Measurements from ENCODE around the gene CTTN. TPM values are rescaled to one million over a fixed set of nuclear protein-coding genes. Genes with fewer than 3 reads are reported as not detected.

The CTTN gene
- total RNA-seq, 4 donors from 2014 or later = 253 to 417 (median 342) TPM

DNA sequence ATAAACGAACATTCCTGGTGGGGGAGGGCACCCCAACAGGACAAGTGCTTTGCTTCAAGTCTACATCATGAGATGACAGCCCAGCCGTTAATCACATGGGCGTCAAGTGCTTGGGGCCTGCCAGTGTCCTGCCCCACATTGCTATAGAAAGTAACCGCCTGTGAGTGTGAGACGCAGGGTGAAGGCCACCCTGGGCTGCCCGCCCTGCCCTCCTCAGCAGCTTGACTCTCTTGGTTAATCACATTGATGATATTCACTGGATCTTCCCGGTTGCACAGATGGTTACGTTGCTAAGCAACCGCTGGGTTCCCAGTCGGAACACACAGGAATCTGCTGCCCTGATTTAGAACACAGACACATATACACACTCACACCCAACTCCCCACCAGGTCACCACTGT is 79.3 kb downstream of the CTTN start:
- no peak overlapping the region for H3K4me3 ChIP-seq
- no peak for DNase-seq (ENCODE audit: low spot score in 2 of 2)
- peaks cover 0 to 4% (median 2%) of the 10 kb centered on the region in 4 donors for H3K4me1 ChIP-seq
- no peaks in the 10 kb centered on the region for H3K9me3 ChIP-seq
- TF ChIP-seq, protein P1, sequence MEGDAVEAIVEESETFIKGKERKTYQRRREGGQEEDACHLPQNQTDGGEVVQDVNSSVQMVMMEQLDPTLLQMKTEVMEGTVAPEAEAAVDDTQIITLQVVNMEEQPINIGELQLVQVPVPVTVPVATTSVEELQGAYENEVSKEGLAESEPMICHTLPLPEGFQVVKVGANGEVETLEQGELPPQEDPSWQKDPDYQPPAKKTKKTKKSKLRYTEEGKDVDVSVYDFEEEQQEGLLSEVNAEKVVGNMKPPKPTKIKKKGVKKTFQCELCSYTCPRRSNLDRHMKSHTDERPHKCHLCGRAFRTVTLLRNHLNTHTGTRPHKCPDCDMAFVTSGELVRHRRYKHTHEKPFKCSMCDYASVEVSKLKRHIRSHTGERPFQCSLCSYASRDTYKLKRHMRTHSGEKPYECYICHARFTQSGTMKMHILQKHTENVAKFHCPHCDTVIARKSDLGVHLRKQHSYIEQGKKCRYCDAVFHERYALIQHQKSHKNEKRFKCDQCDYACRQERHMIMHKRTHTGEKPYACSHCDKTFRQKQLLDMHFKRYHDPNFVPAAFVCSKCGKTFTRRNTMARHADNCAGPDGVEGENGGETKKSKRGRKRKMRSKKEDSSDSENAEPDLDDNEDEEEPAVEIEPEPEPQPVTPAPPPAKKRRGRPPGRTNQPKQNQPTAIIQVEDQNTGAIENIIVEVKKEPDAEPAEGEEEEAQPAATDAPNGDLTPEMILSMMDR (IDR thresholded peaks at IDR 0.05) = no peak
- TF ChIP-seq EP300 (IDR thresholded peaks at IDR 0.05) (no peak), POLR2A (IDR thresholded peaks at IDR 0.05) (no peak)
- WGBS, 2 donors = 67 to 74% methylated on average over 9 to 10 of the region's 10 CpGs
- H3K36me3 ChIP-seq = no peaks in the 10 kb centered on the region
- no peaks in the 10 kb centered on the region for H3K27me3 ChIP-seq
- H3K27ac ChIP-seq = no peak overlapping the region

DNA sequence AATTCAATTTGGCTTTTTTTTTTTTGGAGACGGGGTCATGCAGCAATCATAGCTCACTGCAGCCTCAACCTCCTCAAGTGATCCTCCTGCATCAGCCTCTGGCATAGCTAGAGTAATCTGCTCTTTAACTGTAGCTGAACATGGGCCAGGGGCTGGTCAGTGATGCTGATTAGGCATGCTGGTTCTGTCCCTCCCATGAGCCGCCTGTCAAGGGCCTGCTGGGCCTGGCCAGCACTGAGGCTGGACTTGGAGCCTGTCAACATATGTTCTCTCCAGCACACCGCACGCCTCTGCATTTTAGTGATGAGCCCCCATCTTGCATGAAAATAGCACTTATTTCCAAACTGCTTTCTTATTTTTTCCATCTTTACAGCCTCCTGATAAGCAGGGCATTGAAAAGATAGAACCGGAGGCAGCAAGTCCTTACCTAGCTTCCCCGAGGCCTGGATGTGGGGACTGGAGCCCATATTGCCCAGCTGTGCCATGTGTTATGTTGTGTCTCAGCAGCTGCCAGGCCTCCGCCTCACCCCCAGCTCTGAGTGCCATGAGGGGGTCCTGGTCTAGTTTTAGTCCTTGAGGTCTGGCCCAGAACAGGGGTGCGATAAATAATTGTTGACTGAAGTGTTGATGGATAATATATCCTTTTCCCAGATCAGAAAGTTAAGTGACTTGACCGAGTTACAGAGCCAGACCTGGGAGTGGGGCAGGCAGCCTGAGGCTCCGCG is 80.0 kb downstream of the CTTN start:
- no peak for DNase-seq (ENCODE audit: low spot score in 2 of 2)
- 87 to 92% methylated on average over 11 of the region's 11 CpGs for WGBS, 2 donors
- Histone ChIP-seq H3K27me3 (no peaks in the 10 kb centered on the region), H3K4me3 (no peak overlapping the region), H3K36me3 (no peaks in the 10 kb centered on the region), H3K27ac (no peak overlapping the region), H3K4me1 (peaks cover 0 to 7% (median 3%) of the 10 kb centered on the region in 4 donors), H3K9me3 (no peaks in the 10 kb centered on the region)
- TF ChIP-seq, protein P1 (IDR thresholded peaks at IDR 0.05) = no peak
- TF ChIP-seq EP300 (IDR thresholded peaks at IDR 0.05) = no peak

DNA sequence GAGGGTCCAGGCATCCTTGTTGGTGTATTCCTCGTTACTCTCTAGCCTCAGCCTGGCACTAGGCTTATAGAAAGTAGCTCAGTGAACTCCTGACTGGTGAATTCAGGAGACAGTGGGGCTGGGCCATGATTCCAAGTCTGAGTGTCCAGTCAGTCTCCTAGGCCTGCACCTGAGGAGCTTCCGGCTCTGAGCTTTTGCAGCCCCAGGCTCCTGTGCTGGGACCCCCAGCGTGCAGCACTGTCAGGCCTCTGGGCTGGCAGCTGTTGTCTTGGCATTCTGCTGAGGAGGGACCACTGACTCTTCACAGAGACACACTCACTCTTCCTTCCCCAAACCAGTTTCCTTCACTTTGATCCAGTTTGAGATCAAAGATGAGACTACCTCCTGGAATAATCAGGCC is 82.4 kb downstream of the CTTN start:
- Histone ChIP-seq H3K27me3 (no peaks in the 10 kb centered on the region), H3K9me3 (no peaks in the 10 kb centered on the region), H3K27ac (no peak overlapping the region), H3K4me1 (peaks cover 0 to 7% (median 3%) of the 10 kb centered on the region in 4 donors), H3K4me3 (no peak overlapping the region), H3K36me3 (no peaks in the 10 kb centered on the region)
- TF ChIP-seq POLR2A (IDR thresholded peaks at IDR 0.05) = no peak
- TF ChIP-seq, protein P1 (IDR thresholded peaks at IDR 0.05) = no peak
- TF ChIP-seq EP300 (IDR thresholded peaks at IDR 0.05) = no peak
- WGBS, 2 donors = 93% methylated on average over 3 of the region's 3 CpGs
- DNase-seq (ENCODE audit: low spot score in 2 of 2) = no peak

DNA sequence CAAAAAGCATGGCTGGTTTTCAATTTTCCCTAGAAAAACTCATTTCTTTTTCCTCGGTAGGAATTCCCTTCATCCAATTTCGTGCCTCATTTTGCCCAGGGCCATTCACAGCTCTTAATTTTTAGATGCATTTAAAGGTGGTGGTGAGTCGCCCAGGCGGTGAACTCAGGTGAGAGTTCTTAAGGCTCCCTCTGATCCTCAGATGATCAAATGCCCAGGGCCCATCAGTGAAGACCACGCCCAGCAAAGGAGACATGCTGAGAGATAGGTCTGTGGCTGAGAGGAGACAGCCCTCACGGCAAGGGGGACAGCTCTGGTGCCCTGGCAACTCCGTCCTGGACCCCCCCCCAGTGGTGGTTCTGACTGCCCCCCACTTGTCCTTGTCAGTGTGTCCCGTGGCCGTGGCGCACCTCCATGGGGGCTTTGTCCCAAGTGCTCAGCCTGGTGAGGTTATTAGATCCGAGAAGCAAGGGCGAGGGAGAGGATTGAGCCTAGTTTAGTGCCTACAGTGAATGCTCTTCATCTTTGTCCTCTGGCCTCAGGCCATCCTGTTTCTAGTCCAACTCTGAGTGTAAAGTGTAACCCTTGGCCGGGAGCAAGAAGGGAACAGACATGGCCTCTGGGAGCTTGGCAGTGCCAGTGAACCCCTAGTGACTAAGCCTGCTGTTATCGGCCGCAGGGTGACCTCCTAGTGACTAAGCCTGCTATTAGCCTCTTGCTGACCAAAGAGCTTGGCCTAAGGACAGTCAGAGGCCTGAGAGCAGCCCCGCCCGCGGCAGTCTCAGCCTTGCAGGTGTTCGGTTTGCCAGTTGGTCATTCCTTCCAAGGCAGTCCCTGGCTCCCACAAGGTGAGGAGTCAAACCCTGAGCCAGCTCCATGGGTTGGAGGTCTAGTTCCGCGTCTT is 83.5 kb downstream of the CTTN start:
- Histone ChIP-seq H3K27ac (no peak overlapping the region), H3K4me1 (peaks cover 0 to 7% (median 3%) of the 10 kb centered on the region in 4 donors), H3K36me3 (no peaks in the 10 kb centered on the region), H3K27me3 (no peaks in the 10 kb centered on the region), H3K4me3 (no peak overlapping the region), H3K9me3 (no peaks in the 10 kb centered on the region)
- WGBS, 2 donors = 67 to 84% methylated on average over 13 to 21 of the region's 21 CpGs
- no peak for DNase-seq (ENCODE audit: low spot score in 2 of 2)
- TF ChIP-seq EP300 (IDR thresholded peaks at IDR 0.05) = no peak
- TF ChIP-seq POLR2A (IDR thresholded peaks at IDR 0.05) = no peak
- TF ChIP-seq, protein P1 (IDR thresholded peaks at IDR 0.05) = no peak

DNA sequence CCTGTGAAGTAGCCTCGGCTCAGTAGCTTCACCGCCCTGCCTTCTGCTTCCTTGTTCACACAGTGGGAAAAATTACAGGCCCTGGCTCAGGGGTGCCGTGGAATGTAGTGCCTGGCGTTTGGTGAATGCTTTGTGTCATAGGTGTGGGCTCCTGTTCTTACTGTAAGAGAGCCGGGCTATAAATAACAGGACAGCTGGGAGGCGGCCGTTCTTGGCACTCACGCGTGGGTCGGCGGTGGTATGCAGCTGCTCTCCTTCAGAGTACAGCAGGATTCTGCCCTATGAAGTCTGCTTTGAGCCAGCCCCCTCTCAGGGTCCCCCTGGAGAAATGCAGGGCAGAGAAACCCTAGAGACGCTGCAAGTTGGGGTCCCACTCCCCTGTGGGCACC is 84.2 kb downstream of the CTTN start:
- no peak for DNase-seq (ENCODE audit: low spot score in 2 of 2)
- Histone ChIP-seq H3K4me3 (no peak overlapping the region), H3K36me3 (no peaks in the 10 kb centered on the region), H3K27ac (no peak overlapping the region), H3K4me1 (peaks cover 0 to 7% (median 3%) of the 10 kb centered on the region in 4 donors), H3K27me3 (no peaks in the 10 kb centered on the region), H3K9me3 (no peaks in the 10 kb centered on the region)
- TF ChIP-seq, protein P1 (IDR thresholded peaks at IDR 0.05) = no peak
- no peak for TF ChIP-seq EP300 (IDR thresholded peaks at IDR 0.05)
- no peak for TF ChIP-seq POLR2A (IDR thresholded peaks at IDR 0.05)
- WGBS, 2 donors = 58 to 68% methylated on average over 9 to 12 of the region's 12 CpGs

Data from tibial nerve (tissue), 4 donors.